SK-N-MC (cell line): ENCODE measurements around the gene GBE1.

ENCODE experiments used
- DNase-seq: peaks from one replicate; pipeline ENCODE4 v3.0.0-alpha.2; 2011; ENCODE audit warnings: low read depth, low spot score
- H3K27ac ChIP-seq: fragments of 200-600 bp; sonication (generic); 2 replicates; pipeline ENCODE4 v1.5.1; 2016; ENCODE audit warnings: mixed run types
- H3K36me3 ChIP-seq: fragments of 200-600 bp; sonication (generic); 2 replicates; pipeline ENCODE4 v1.6.1; 2017; ENCODE audit warnings: antibody characterized with exemption, low read length, mixed read lengths; ENCODE audit not compliant: insufficient read depth
- H3K4me3 ChIP-seq: fragments of 200-600 bp; sonication (generic); 2 replicates; pipeline ENCODE4 v1.5.1; 2016
- H3K9ac ChIP-seq: fragments of 200-600 bp; sonication (generic); 2 replicates; pipeline ENCODE4 v1.8.0; 2017; ENCODE audit warnings: mixed run types, mixed read lengths; ENCODE audit not compliant: insufficient read length
- H3K9me3 ChIP-seq: fragments of 200-600 bp; sonication (generic); 2 replicates; pipeline ENCODE4 v1.6.1; 2017; ENCODE audit warnings: low read depth, mild to moderate bottlenecking, antibody characterized with exemption, low read length, moderate library complexity, mixed read lengths
- EZH2 ChIP-seq: fragments of 200-600 bp; sonication (generic); IDR thresholded peaks from one replicate; pipeline ENCODE4 v1.6.1; 2017; ENCODE audit warnings: antibody characterized with exemption
- FOXP2 ChIP-seq: optimal IDR thresholded peaks from 2 replicates; pipeline ENCODE3; 2011; ENCODE audit warnings: mild to moderate bottlenecking, moderate library complexity; ENCODE audit not compliant: insufficient read depth; ENCODE audit errors: extremely low read length, control extremely low read depth
- POLR2AphosphoS5 ChIP-seq: IDR thresholded peaks from 2 replicates; pipeline ENCODE4 v1.6.1; 2012; ENCODE audit warnings: mild to moderate bottlenecking, low read depth, low read length, borderline replicate concordance

The GBE1 gene

DNA sequence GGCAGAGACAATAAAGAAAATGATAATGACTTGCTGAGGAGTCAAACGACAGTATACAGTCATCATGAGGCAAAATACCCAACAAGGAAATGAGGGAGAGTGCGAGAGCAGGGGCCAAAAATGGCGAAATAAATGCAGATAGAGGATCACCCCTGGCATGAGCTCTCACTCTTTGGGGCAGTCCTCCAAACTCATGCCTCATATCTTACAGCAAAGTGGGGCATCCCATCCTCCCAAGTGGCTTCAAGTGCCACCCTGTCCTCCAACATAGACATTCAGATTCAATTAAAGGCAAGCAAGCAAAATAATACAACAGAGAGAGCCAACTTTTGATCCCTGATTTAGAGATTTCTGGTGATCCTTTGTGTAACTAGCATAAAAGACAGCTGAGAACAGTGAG is 278.4 kb downstream of the GBE1 start:
- Histone ChIP-seq H3K27ac (no peak overlapping the region), H3K36me3 (no peaks in the 10 kb centered on the region), H3K9me3 (no peaks in the 10 kb centered on the region), H3K4me3 (no peak overlapping the region), H3K9ac (no peak overlapping the region)
- DNase-seq, result no peak
- TF ChIP-seq EZH2 (no peak), FOXP2 (no peak), POLR2AphosphoS5 (no peak)

DNA sequence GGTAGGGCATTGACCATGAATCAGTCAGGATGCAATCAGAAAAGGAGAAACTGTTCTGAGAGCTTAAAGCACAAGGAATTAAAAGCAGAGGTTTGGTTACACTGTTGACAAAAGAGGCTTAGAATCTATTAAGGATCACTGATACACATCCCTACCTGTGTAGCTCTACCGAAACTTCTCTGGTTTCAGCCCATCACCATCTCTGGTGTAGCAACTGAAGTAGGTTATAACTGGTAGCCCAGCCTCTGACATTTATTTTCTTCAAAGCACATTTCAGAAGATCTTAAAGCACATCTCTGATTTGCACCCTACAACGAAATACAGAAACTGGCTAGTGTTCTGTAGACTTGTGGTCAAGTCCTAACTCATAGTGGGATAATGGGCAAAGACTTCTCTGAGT is 283.7 kb downstream of the GBE1 start:
- Histone ChIP-seq H3K36me3 (no peaks in the 10 kb centered on the region), H3K9ac (no peak overlapping the region), H3K27ac (no peak overlapping the region), H3K4me3 (no peak overlapping the region), H3K9me3 (no peaks in the 10 kb centered on the region)
- DNase-seq, result no peak
- no peak for TF ChIP-seq EZH2
- no peak for TF ChIP-seq FOXP2
- TF ChIP-seq POLR2AphosphoS5, result no peak

DNA sequence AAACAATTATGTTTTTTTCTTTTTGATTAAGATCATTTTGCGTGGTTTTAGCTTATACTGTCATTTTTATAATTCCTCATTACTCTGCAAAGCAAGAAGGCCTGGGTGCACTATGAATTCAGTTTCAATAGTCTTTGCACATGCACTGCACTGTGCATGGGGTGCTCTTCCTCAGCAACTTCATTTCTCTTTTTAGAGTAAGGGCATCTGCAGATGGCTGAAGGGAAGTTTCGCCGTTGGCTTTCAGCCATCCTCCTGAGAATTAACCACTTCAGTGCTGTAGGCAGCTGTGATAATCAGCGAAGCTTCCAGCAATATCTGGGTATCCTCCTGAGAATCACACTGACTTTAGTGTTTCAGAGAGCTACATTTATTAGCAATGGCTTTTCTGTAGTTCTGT is 284.8 kb downstream of the GBE1 start:
- H3K27ac ChIP-seq, result no peak overlapping the region
- no peak for DNase-seq
- no peak overlapping the region for H3K9ac ChIP-seq
- no peak for TF ChIP-seq EZH2
- TF ChIP-seq FOXP2, result no peak
- TF ChIP-seq POLR2AphosphoS5, result no peak
- no peaks in the 10 kb centered on the region for H3K36me3 ChIP-seq
- no peak overlapping the region for H3K4me3 ChIP-seq
- H3K9me3 ChIP-seq, result no peaks in the 10 kb centered on the region

DNA sequence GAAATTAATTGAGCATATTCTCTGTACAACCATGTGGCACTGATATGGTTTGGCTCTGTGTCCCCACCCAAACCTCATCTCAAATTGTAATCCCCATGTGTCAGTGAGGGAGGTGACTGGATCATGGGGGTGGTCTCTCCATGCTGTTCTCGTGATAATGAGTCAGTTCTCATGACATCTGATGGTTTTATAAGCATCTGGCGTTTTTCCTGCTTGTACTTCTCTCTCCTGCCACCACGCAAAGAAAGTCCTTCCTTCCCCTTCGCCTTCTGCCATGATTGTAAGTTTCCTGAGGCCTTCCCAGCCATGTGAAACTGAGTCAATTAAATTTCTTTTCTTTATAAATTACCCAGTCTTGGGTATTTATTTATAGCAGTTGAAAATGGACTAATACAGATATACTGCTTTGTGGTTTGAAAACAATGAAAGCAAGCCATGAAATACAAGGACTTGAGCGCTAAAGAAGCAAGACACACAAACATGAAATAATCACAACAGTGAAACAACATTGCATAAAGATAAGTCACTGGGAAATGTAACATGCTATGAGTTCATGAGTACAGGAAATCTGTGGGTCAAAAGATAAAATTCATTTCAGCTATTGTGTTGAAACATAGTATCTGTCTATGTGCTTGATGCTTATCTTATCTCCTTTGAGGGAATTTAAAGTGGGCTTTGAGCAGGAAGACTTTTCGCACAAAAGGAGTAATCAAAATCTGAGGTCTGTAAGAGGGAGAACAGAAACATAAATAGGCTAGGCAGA is 288.7 kb downstream of the GBE1 start:
- DNase-seq, result no peak
- no peak overlapping the region for H3K9ac ChIP-seq
- no peak for TF ChIP-seq POLR2AphosphoS5
- no peak for TF ChIP-seq EZH2
- no peak for TF ChIP-seq FOXP2
- H3K4me3 ChIP-seq, result no peak overlapping the region
- H3K36me3 ChIP-seq, result no peaks in the 10 kb centered on the region
- H3K9me3 ChIP-seq, result no peaks in the 10 kb centered on the region
- no peak overlapping the region for H3K27ac ChIP-seq

DNA sequence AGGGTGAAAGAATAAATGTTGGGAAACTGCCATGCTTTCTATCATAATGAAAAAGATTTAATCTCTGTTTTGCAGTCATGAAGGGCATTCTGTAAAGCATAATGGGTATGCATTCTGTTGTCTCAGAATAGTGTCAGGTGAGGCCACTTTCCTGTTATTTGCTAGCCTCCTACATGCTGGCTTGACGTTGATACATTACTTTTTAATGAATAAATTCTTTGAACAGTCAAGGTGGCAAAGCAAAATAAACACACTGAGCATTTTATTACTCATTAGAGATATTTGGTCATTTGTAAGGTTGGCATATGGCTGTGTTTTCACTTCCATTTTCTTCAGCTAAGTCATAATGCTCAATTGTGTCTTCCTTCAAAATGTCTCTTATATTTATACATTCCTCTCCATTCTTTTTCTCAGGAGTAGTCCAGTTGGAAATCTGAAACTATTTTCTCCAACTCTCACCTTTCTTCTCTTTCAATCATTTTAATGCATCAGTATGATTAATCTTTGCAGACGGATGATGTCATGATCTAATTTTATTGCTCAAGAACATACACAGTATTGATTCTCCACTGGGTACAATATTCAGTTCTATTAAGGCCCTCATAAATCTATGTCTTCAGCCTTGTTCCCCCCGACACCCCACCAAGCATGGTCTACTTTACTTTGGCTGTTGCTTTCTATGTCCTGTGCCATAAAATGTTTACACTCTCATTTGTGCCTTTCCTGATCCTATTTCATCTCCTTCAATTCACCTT is 290.7 kb downstream of the GBE1 start:
- H3K4me3 ChIP-seq, result no peak overlapping the region
- TF ChIP-seq FOXP2, result no peak
- TF ChIP-seq POLR2AphosphoS5, result no peak
- TF ChIP-seq EZH2, result no peak

DNA sequence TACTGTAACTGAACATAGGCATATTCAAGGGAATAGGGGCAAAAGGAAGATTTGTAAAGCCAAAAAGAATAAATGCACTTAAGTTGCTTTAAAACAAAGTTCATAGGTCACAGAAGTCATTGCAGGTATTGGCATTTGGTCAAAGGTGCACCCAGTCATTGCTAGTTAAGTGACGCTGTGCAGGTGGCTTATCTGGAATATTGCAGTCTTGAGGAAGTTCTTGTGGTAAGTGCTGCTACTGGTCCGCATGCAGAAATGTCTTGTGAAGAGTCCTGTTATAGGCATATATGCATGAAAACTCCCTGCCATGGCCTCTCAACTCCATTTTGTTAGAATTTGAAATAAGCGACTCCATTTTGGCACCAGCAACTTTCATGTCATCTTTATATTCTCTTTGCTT is 293.1 kb downstream of the GBE1 start:
- Histone ChIP-seq H3K9ac (no peak overlapping the region), H3K27ac (no peak overlapping the region), H3K4me3 (no peak overlapping the region), H3K9me3 (no peaks in the 10 kb centered on the region), H3K36me3 (no peaks in the 10 kb centered on the region)
- TF ChIP-seq EZH2 (no peak), FOXP2 (no peak), POLR2AphosphoS5 (no peak)
- no peak for DNase-seq

More for the DNA sequence above, 290.7 kb downstream of the GBE1 start:
- H3K27ac ChIP-seq, result no peak overlapping the region
- H3K36me3 ChIP-seq, result no peaks in the 10 kb centered on the region
- DNase-seq, result no peak
- H3K9me3 ChIP-seq, result no peaks in the 10 kb centered on the region
- no peak overlapping the region for H3K9ac ChIP-seq

DNA sequence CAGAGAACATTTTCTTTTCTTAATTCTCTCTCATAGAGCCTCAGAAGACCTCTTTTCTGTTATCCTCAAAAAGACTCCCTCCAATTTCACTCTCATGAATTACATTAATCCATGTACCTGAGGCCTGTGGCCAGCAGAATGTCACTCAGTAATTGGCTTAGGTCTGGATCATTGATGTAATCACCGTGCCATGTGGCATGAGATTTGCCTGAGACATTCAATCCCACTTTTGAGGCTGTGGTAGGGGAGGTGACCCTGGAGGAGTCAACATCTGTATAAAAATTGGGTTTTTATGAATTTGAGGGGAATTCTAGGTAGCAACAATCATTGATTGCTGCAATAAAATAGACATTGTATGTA is 295.3 kb downstream of the GBE1 start:
- Histone ChIP-seq H3K9me3 (no peaks in the 10 kb centered on the region), H3K36me3 (no peaks in the 10 kb centered on the region), H3K9ac (no peak overlapping the region), H3K27ac (no peak overlapping the region), H3K4me3 (no peak overlapping the region)
- TF ChIP-seq EZH2 (no peak), FOXP2 (no peak), POLR2AphosphoS5 (no peak)
- no peak for DNase-seq

DNA sequence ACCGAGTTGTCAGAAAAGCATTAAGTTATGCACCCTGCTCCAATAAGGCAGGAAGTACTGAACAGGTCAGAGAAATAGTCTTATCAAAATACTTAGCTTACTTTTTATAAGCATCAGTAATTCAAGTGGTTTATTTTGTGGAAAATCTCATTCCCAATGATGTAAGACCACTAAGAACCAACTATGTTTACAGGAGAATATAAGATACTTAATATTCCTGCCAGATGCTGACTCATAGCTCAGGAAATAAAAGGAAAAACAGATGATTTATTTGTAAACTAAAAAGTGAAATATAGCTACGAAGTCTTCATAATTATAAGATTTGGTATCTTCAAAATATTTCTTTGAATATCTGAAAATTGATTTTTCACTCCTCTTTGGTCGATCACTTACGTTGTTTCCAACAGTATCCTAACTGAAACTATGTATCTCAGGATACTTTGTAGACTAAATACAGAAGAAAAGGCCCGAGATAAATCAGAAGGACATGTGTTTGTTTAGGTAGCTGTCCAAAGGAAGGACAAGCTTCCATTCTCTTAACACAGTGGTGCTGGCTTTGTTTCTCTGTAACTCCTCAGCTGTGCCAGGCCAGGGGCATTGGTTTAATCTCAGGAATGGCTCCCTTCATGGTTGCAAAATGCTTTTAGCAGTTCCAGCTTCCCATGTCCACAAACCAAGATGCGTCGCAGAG is 295.8 kb downstream of the GBE1 start:
- no peaks in the 10 kb centered on the region for H3K9me3 ChIP-seq
- no peak for DNase-seq
- TF ChIP-seq POLR2AphosphoS5 (no peak), FOXP2 (no peak), EZH2 (no peak)
- H3K36me3 ChIP-seq, result no peaks in the 10 kb centered on the region
- H3K27ac ChIP-seq, result no peak overlapping the region
- H3K4me3 ChIP-seq, result no peak overlapping the region
- no peak overlapping the region for H3K9ac ChIP-seq
